ENCODE measurements around the gene ANP32B. TPM values are rescaled to one million over a fixed set of nuclear protein-coding genes. Genes with fewer than 3 reads are reported as not detected.
"Not testable (repeated sequence)": the region's sequence is repeated elsewhere in the genome, so short reads cannot be mapped to it uniquely, and the experiment has no call there.

The ANP32B gene
- total RNA-seq, 2 experiments from 2014 or later = 32.1 to 389 TPM

- POLR2A ChIA-PET = no interaction called here
- Histone ChIP-seq H3K27ac (ENCODE audit: low read depth, low read length, poor library complexity, severe bottlenecking) (no peak overlapping the region), H2AFZ (ENCODE audit: low read length) (no peak overlapping the region), H3K79me2 (ENCODE audit: insufficient read depth, low read depth, low read length) (no peaks in the 10 kb centered on the region), H3K4me1 (ENCODE audit: insufficient read depth, low read length, poor library complexity, severe bottlenecking) (peaks cover 26% of the 10 kb centered on the region), H3K4me2 (ENCODE audit: low read length) (no peak overlapping the region), H3K9me3 (ENCODE audit: low read length) (0 out of 2 replicates have a peak, but pooled peaks cover 3% of the 10 kb centered on the region), H3K9me2 (ENCODE audit: insufficient read depth, low read length) (no peaks in the 10 kb centered on the region), H3K4me3 (ENCODE audit: low read depth, low read length, poor library complexity, severe bottlenecking) (no peak overlapping the region), H4K20me1 (ENCODE audit: insufficient read depth, low read length) (no peaks in the 10 kb centered on the region), H3K36me3 (ENCODE audit: insufficient read depth, low read length) (no peaks in the 10 kb centered on the region)
- no peak for DNase-seq (ENCODE audit: low spot score)
- CTCF ChIA-PET (ENCODE audit: unreplicated experiment) = no interaction called here
- TF ChIP-seq EZH2phosphoT487 (IDR thresholded peaks at IDR 0.05; ENCODE audit: borderline replicate concordance, low read depth, low read length) (no peak), CTCF (conservative IDR thresholded peaks at IDR 0.05; ENCODE audit: low read length) (no peak)
- intact Hi-C loops (cut with micrococcal nuclease; ENCODE audit: unreplicated experiment) = no loop called here
- BruUV-seq (replicated peaks) = no TSS peak
Measured at GRCh38 chr9:97975376-97975775, 7.8 kb upstream of the ANP32B start.

GRCh38 chr9:97976633-97977032, 6.5 kb upstream of the ANP32B start:
- CTCF ChIA-PET (ENCODE audit: unreplicated experiment); H3K79me2 ChIP-seq (ENCODE audit: insufficient read depth, low read depth, low read length); H3K27ac ChIP-seq (ENCODE audit: low read depth, low read length, poor library complexity, severe bottlenecking); BruUV-seq (replicated peaks); H2AFZ ChIP-seq (ENCODE audit: low read length); POLR2A ChIA-PET; H3K4me2 ChIP-seq (ENCODE audit: low read length); H3K9me2 ChIP-seq (ENCODE audit: insufficient read depth, low read length); H3K36me3 ChIP-seq (ENCODE audit: insufficient read depth, low read length); intact Hi-C loops (cut with micrococcal nuclease; ENCODE audit: unreplicated experiment); H3K4me3 ChIP-seq (ENCODE audit: low read depth, low read length, poor library complexity, severe bottlenecking); H3K9me3 ChIP-seq (ENCODE audit: low read length); DNase-seq (ENCODE audit: low spot score); H4K20me1 ChIP-seq (ENCODE audit: insufficient read depth, low read length): not testable (repeated sequence)
- H3K4me1 ChIP-seq (ENCODE audit: insufficient read depth, low read length, poor library complexity, severe bottlenecking) = peaks cover 34% of the 10 kb centered on the region

- Histone ChIP-seq H3K79me2 (ENCODE audit: insufficient read depth, low read depth, low read length) (peaks cover 17% of the 10 kb centered on the region; the same call in 1 of the 2 replicates), H3K27ac (ENCODE audit: low read depth, low read length, poor library complexity, severe bottlenecking) (no peak overlapping the region), H3K4me3 (ENCODE audit: low read depth, low read length, poor library complexity, severe bottlenecking) (no peak overlapping the region), H3K9me2 (ENCODE audit: insufficient read depth, low read length) (no peaks in the 10 kb centered on the region), H3K36me3 (ENCODE audit: insufficient read depth, low read length) (peaks cover 3% of the 10 kb centered on the region; the same call in 1 of the 2 replicates), H3K9me3 (ENCODE audit: low read length) (0 out of 2 replicates have a peak, but pooled peaks cover 3% of the 10 kb centered on the region), H4K20me1 (ENCODE audit: insufficient read depth, low read length) (no peaks in the 10 kb centered on the region), H2AFZ (ENCODE audit: low read length) (no peak overlapping the region), H3K4me1 (ENCODE audit: insufficient read depth, low read length, poor library complexity, severe bottlenecking) (peaks cover 36% of the 10 kb centered on the region), H3K4me2 (ENCODE audit: low read length) (0 out of 2 replicates have a peak overlapping the region, but pooled peaks have one; percentile 87)
- CTCF ChIA-PET (ENCODE audit: unreplicated experiment) = no interaction called here
- no TSS peak for BruUV-seq (replicated peaks)
- no peak for DNase-seq (ENCODE audit: low spot score)
- POLR2A ChIA-PET = interaction anchor here (0.6 to 1.4 kb wide), 5 partner anchors 22 to 78 kb away, joined by 3 to 8 read pairs (median 5); partner anchors contain the start of gene NANS
- intact Hi-C loops (cut with micrococcal nuclease; ENCODE audit: unreplicated experiment) = no loop called here
- TF ChIP-seq CTCF (conservative IDR thresholded peaks at IDR 0.05; ENCODE audit: low read length) (no peak), EZH2phosphoT487 (IDR thresholded peaks at IDR 0.05; ENCODE audit: borderline replicate concordance, low read depth, low read length) (no peak)
Measured at GRCh38 chr9:97978371-97979130, 4.6 kb upstream of the ANP32B start.

Measured in OCI-LY7 (cell line).